HG02642 (cell line): ENCODE results near the gene PSMC3IP.
"Not testable (repeated sequence)": the region's sequence is repeated elsewhere in the genome, so short reads cannot be mapped to it uniquely, and the experiment has no call there.

Experiments used
- ATAC-seq: cut with Tn5 transposase; IDR thresholded peaks from one replicate; pipeline ENCODE4 v1.9.1; 2021; ENCODE audit warnings: mild to moderate bottlenecking; ENCODE audit not compliant: unreplicated experiment, poor library complexity

The PSMC3IP gene

GRCh38 chr17:42577532-42578281, at the start of gene PSMC3IP:
PSMC3IP (minus strand) TSS chr17:42577729; CDS start chr17:42577686, 43 bp downstream.
- ATAC-seq: peak; percentile 76

- ATAC-seq: no peak
These were observed 46.4 kb upstream of the PSMC3IP start for GRCh38 chr17:42623732-42624596.

GRCh38 chr17:42623271-42623670, 45.7 kb upstream of the PSMC3IP start:
- ATAC-seq: no peak

GRCh38 chr17:42621987-42622386, 44.5 kb upstream of the PSMC3IP start:
- ATAC-seq: not testable (repeated sequence)

GRCh38 chr17:42618442-42619150, 41.1 kb upstream of the PSMC3IP start:
- ATAC-seq: peak; percentile 78

GRCh38 chr17:42617956-42618431, 40.5 kb upstream of the PSMC3IP start:
- peak; percentile 22 for ATAC-seq

GRCh38 chr17:42613699-42614295, 36.3 kb upstream of the PSMC3IP start:
- ATAC-seq: no peak

- no peak for ATAC-seq
These were observed 34.5 kb upstream of the PSMC3IP start for GRCh38 chr17:42612013-42612412.

GRCh38 chr17:42609814-42610801, 32.6 kb upstream of the PSMC3IP start:
- peak; percentile 1 for ATAC-seq

- ATAC-seq: peak; percentile 94
These were observed 31.8 kb upstream of the PSMC3IP start, which contains the start of the genes RETREG3 and TUBG1 for GRCh38 chr17:42609182-42609813. RETREG3 (minus strand) TSS chr17:42609374; CDS start chr17:42609324, 50 bp downstream. TUBG1 (plus strand) TSS chr17:42609683; CDS start chr17:42609738, 55 bp downstream.

- ATAC-seq: peak; percentile 35
These were observed 31.0 kb upstream of the PSMC3IP start for GRCh38 chr17:42608305-42609181.

GRCh38 chr17:42607769-42608168, 30.2 kb upstream of the PSMC3IP start:
- ATAC-seq: no peak

- no peak for ATAC-seq
These were observed 25.8 kb upstream of the PSMC3IP start for GRCh38 chr17:42603318-42603717.

- no peak for ATAC-seq
These were observed 21.4 kb upstream of the PSMC3IP start for GRCh38 chr17:42598905-42599304.

GRCh38 chr17:42596386-42596785, 18.9 kb upstream of the PSMC3IP start:
- no peak for ATAC-seq

- ATAC-seq: no peak
These were observed 13.9 kb upstream of the PSMC3IP start for GRCh38 chr17:42591411-42591810.

GRCh38 chr17:42590886-42591285, 13.4 kb upstream of the PSMC3IP start:
- ATAC-seq: no peak
